HG02938 (cell line): ENCODE results near the gene MAP3K21.

ENCODE experiments used
- ATAC-seq: cut with Tn5 transposase; IDR thresholded peaks from one replicate; pipeline ENCODE4 v1.9.1; 2021; ENCODE audit warnings: mild to moderate bottlenecking, moderate library complexity; ENCODE audit not compliant: unreplicated experiment

Gene MAP3K21

GRCh38 chr1:233383984-233384383 is 56.5 kb downstream of the MAP3K21 start:
- no peak for ATAC-seq

GRCh38 chr1:233386336-233386735 is 58.8 kb downstream of the MAP3K21 start:
- ATAC-seq, result no peak

GRCh38 chr1:233387585-233387984 is 60.1 kb downstream of the MAP3K21 start:
- no peak for ATAC-seq

- ATAC-seq, result no peak
Measured at GRCh38 chr1:233389169-233389568, 61.6 kb downstream of the MAP3K21 start.

- ATAC-seq, result no peak
Measured at GRCh38 chr1:233389893-233390292, 62.4 kb downstream of the MAP3K21 start.

- no peak for ATAC-seq
Measured at GRCh38 chr1:233390842-233391737, 63.6 kb downstream of the MAP3K21 start.

GRCh38 chr1:233393084-233393840 is 65.7 kb downstream of the MAP3K21 start:
- no peak for ATAC-seq

- ATAC-seq, result no peak
Measured at GRCh38 chr1:233393926-233394680, 66.6 kb downstream of the MAP3K21 start.

GRCh38 chr1:233394860-233395717 is 67.6 kb downstream of the MAP3K21 start:
- peak; percentile 91 for ATAC-seq

- ATAC-seq, result no peak
Measured at GRCh38 chr1:233395863-233396646, 68.5 kb downstream of the MAP3K21 start.

GRCh38 chr1:233406339-233406960 is 78.9 kb downstream of the MAP3K21 start:
- ATAC-seq, result no peak

GRCh38 chr1:233406994-233407631 is 79.6 kb downstream of the MAP3K21 start:
- ATAC-seq, result no peak

GRCh38 chr1:233409540-233409939 is 82.0 kb downstream of the MAP3K21 start:
- ATAC-seq, result no peak

- ATAC-seq, result no peak
Measured at GRCh38 chr1:233410906-233411305, 83.4 kb downstream of the MAP3K21 start.

GRCh38 chr1:233412812-233413211 is 85.3 kb downstream of the MAP3K21 start:
- ATAC-seq, result no peak

- no peak for ATAC-seq
Measured at GRCh38 chr1:233421293-233421692, 93.8 kb downstream of the MAP3K21 start.

- ATAC-seq, result no peak
Measured at GRCh38 chr1:233424779-233425178, 97.3 kb downstream of the MAP3K21 start.

- ATAC-seq, result no peak
Measured at GRCh38 chr1:233427907-233428306, 100.4 kb downstream of the MAP3K21 start.
